ENCODE results near the gene BNIP5. TPM values are rescaled to one million over a fixed set of nuclear protein-coding genes. Genes with fewer than 3 reads are reported as not detected.

BNIP5 gene, protein sequence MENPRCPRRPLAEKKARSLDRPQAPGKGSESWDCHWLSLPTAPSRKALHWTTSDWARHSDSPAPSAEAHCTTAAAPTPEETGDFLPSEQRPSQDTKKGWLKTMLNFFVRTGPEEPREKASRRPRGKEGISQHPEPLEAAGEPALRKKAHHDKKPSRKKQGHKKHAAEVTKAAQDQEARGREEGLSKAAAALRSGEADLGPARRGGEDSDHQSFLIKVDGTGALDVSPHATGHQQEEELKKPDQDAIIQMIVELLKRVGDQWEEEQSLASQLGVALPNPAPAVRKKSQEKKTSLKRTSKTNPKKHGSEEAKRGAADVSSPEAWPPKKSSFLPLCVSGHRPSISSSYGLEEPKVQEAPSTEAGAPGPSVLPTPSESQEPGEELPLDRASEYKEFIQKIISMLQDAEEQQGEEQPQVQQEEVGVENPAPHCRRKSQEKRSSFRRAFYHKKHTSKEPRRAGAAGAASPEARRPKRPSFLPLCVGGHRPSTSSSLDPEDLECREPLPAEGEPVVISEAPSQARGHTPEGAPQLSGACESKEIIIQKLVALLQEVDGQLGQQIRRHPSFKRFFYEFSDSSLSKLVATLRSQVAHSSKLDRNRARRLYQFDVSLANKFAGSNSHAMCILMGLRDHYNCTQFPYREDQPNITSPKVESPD
- total RNA-seq = not detected
- not detected for polyA plus RNA-seq

GRCh38 chr6:36336779-36337241, at the start of gene BNIP5:
TSS of gene BNIP5 (minus strand) at chr6:36336888. CDS start at chr6:36330690, 6,198 bp downstream.
- H3K36me3 ChIP-seq (ENCODE audit: insufficient read depth, low read length) = no peaks in the 10 kb centered on the region
- H3K4me1 Mint-ChIP-seq = peaks cover 8 to 21% (median 20%) of the 10 kb centered on the region in 3 donors
- H3K27ac ChIP-seq (ENCODE audit: low read depth, low read length) = no peak within 1 kb of the TSS
- peaks cover 23% of the 10 kb centered on the region for H3K27me3 ChIP-seq (ENCODE audit: insufficient read depth, low read length, poor library complexity, severe bottlenecking)
- H3K27me3 Mint-ChIP-seq = peaks cover 30 to 64% of the 10 kb centered on the region in 2 donors
- H3K9me3 Mint-ChIP-seq = peaks cover 0 to 1% (median 0%) of the 10 kb centered on the region in 5 donors
- no peak for DNase-seq
- H3K4me3 ChIP-seq (ENCODE audit: low read length) = no peak within 1 kb of the TSS
- H3K4me3 Mint-ChIP-seq = no peak within 1 kb of the TSS
- no peaks in the 10 kb centered on the region for H3K9me3 ChIP-seq (ENCODE audit: low read length)
- CTCF ChIA-PET = interaction anchor here (1.7 kb wide), 1 partner anchor 24 kb away, joined by 9 read pairs; no protein-coding TSS in a partner anchor
- no peaks in the 10 kb centered on the region for H3K36me3 Mint-ChIP-seq
- H3K4me1 ChIP-seq (ENCODE audit: insufficient read depth, low read length) = peaks cover 12% of the 10 kb centered on the region
- POLR2A ChIA-PET = no interaction called here
- H3K27ac Mint-ChIP-seq = peak within 1 kb of the TSS in 4 of 8 donors; percentile 7 to 67 (median 46)

DNA sequence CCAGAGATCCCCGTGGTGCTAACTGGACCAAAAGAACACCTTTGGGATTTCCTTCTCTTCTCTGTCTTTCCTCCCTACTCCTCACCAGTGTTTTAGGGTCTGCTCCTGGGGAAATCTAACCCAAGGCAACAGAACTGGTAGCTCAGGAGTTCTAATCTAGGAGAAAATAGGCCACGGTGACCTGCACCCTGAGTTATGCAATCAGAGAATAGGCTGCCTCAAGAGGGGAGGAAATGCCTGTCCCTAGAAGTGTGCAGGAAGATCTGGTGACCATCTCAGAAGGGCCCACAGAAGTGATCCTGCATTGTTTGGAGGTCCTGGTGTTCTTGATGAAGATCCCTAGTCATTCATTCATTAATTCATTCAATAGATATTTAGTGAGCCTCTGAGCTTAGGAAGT, 47.4 kb upstream of the BNIP5 start:
- H3K9me3 ChIP-seq (ENCODE audit: low read length) = no peaks in the 10 kb centered on the region
- DNase-seq = no peak
- Mint-ChIP-seq H3K27me3 (peaks cover 5 to 11% of the 10 kb centered on the region in 2 donors), H3K27ac (no peak overlapping the region), H3K4me3 (peak overlapping the region in 1 of 7 donors; percentile 83), H3K36me3 (peaks cover 0 to 5% (median 0%) of the 10 kb centered on the region in 3 donors), H3K9me3 (no peaks in the 10 kb centered on the region), H3K4me1 (peaks cover 21 to 29% (median 23%) of the 10 kb centered on the region in 3 donors)
- no peak overlapping the region for H3K27ac ChIP-seq (ENCODE audit: low read depth, low read length)
- peaks cover 15% of the 10 kb centered on the region for H3K4me1 ChIP-seq (ENCODE audit: insufficient read depth, low read length)
- no peak overlapping the region for H3K4me3 ChIP-seq (ENCODE audit: low read length)
- H3K36me3 ChIP-seq (ENCODE audit: insufficient read depth, low read length) = no peaks in the 10 kb centered on the region
- POLR2A ChIA-PET = no interaction called here
- CTCF ChIA-PET = no interaction called here
- H3K27me3 ChIP-seq (ENCODE audit: insufficient read depth, low read length, poor library complexity, severe bottlenecking) = peaks cover 6% of the 10 kb centered on the region

- H3K4me1 ChIP-seq (ENCODE audit: insufficient read depth, low read length) = peaks cover 15% of the 10 kb centered on the region
- no peak for DNase-seq
- H3K36me3 ChIP-seq (ENCODE audit: insufficient read depth, low read length) = no peaks in the 10 kb centered on the region
- peaks cover 0 to 5% (median 0%) of the 10 kb centered on the region in 3 donors for H3K36me3 Mint-ChIP-seq
- no peak overlapping the region for H3K27ac ChIP-seq (ENCODE audit: low read depth, low read length)
- H3K4me3 Mint-ChIP-seq = no peak overlapping the region
- H3K9me3 ChIP-seq (ENCODE audit: low read length) = no peaks in the 10 kb centered on the region
- POLR2A ChIA-PET = no interaction called here
- CTCF ChIA-PET = no interaction called here
- H3K27me3 Mint-ChIP-seq = peaks cover 5 to 11% of the 10 kb centered on the region in 2 donors
- peak overlapping the region in 1 of 8 donors; percentile 47 for H3K27ac Mint-ChIP-seq
- H3K9me3 Mint-ChIP-seq = no peaks in the 10 kb centered on the region
- no peak overlapping the region for H3K4me3 ChIP-seq (ENCODE audit: low read length)
- H3K4me1 Mint-ChIP-seq = peaks cover 21 to 29% (median 25%) of the 10 kb centered on the region in 3 donors
- H3K27me3 ChIP-seq (ENCODE audit: insufficient read depth, low read length, poor library complexity, severe bottlenecking) = peaks cover 6% of the 10 kb centered on the region
Measured at GRCh38 chr6:36383606-36384005, 46.9 kb upstream of the BNIP5 start.

DNA sequence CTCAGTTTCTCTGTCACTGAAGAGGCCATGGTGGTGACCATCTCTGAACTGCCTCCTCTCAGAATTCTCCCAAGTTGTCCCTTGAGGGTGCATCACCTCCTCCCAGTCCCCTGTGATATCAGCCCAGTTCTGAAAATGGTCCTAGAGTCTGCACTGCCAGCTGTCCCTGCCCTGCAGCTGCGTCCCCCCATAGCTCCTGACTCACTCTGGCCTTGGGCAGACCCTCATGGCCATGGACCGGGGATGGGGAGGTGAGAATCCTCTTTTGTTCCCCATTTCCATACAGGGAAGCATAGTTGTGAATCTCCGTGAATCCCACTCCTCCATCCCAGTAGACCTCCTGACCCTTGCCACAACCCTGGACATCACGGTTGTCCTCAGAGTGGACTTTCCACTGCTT, 46.3 kb upstream of the BNIP5 start:
- Histone ChIP-seq H3K4me3 (ENCODE audit: low read length) (no peak overlapping the region), H3K27me3 (ENCODE audit: insufficient read depth, low read length, poor library complexity, severe bottlenecking) (peaks cover 6% of the 10 kb centered on the region), H3K4me1 (ENCODE audit: insufficient read depth, low read length) (peaks cover 11% of the 10 kb centered on the region), H3K36me3 (ENCODE audit: insufficient read depth, low read length) (no peaks in the 10 kb centered on the region), H3K9me3 (ENCODE audit: low read length) (no peaks in the 10 kb centered on the region), H3K27ac (ENCODE audit: low read depth, low read length) (no peak overlapping the region)
- H3K36me3 Mint-ChIP-seq = peaks cover 0 to 5% (median 0%) of the 10 kb centered on the region in 3 donors
- peaks cover 17 to 31% (median 25%) of the 10 kb centered on the region in 3 donors for H3K4me1 Mint-ChIP-seq
- POLR2A ChIA-PET = no interaction called here
- DNase-seq = no peak
- H3K4me3 Mint-ChIP-seq = no peak overlapping the region
- peak overlapping the region in 2 of 8 donors; percentile 11 to 47 for H3K27ac Mint-ChIP-seq
- CTCF ChIA-PET = no interaction called here
- H3K27me3 Mint-ChIP-seq = peaks cover 0 to 9% of the 10 kb centered on the region in 2 donors
- H3K9me3 Mint-ChIP-seq = no peaks in the 10 kb centered on the region

GRCh38 chr6:36381502-36382389, 45.1 kb upstream of the BNIP5 start:
- H3K27ac ChIP-seq (ENCODE audit: low read depth, low read length) = no peak overlapping the region
- H3K36me3 ChIP-seq (ENCODE audit: insufficient read depth, low read length) = no peaks in the 10 kb centered on the region
- H3K27ac Mint-ChIP-seq = peak overlapping the region in 2 of 8 donors; percentile 14 to 17

DNA sequence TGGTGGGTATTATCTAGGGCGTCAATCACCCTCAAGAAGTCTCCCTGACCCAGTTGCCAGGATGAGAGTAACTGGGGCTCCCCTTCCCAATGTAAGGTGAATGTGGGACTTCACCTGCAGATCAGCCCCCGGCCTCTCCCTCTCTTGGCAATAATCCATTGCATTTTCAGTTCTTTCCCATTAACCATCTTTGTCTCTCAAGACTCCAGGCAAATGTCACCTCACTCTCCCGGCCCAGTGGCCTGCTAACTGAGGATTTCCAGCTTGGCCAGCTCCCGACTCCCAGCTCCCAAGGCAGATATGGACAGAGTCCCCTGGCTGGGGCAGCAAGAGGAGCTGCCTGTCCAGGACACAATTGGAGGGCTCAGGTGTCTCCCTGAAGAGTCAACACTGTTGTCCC, 43.5 kb upstream of the BNIP5 start:
- H3K27ac Mint-ChIP-seq = peak overlapping the region in 1 of 8 donors; percentile 45
- Histone ChIP-seq H3K36me3 (ENCODE audit: insufficient read depth, low read length) (no peaks in the 10 kb centered on the region), H3K27me3 (ENCODE audit: insufficient read depth, low read length, poor library complexity, severe bottlenecking) (no peaks in the 10 kb centered on the region), H3K27ac (ENCODE audit: low read depth, low read length) (no peak overlapping the region), H3K9me3 (ENCODE audit: low read length) (no peaks in the 10 kb centered on the region), H3K4me3 (ENCODE audit: low read length) (no peak overlapping the region), H3K4me1 (ENCODE audit: insufficient read depth, low read length) (no peaks in the 10 kb centered on the region)
- ChIA-PET POLR2A (no interaction called here), CTCF (no interaction called here)
- H3K36me3 Mint-ChIP-seq = peaks cover 0 to 2% (median 0%) of the 10 kb centered on the region in 3 donors
- peaks cover 1 to 14% (median 6%) of the 10 kb centered on the region in 3 donors for H3K4me1 Mint-ChIP-seq
- H3K27me3 Mint-ChIP-seq = no peaks in the 10 kb centered on the region
- no peak overlapping the region for H3K4me3 Mint-ChIP-seq
- no peaks in the 10 kb centered on the region for H3K9me3 Mint-ChIP-seq
- DNase-seq = no peak

More at GRCh38 chr6:36381502-36382389, 45.1 kb upstream of the BNIP5 start:
- H3K36me3 Mint-ChIP-seq = no peaks in the 10 kb centered on the region
- no peak for DNase-seq
- no peaks in the 10 kb centered on the region for H3K27me3 ChIP-seq (ENCODE audit: insufficient read depth, low read length, poor library complexity, severe bottlenecking)
- H3K4me3 Mint-ChIP-seq = no peak overlapping the region
- H3K4me1 Mint-ChIP-seq = peaks cover 10 to 27% (median 18%) of the 10 kb centered on the region in 3 donors
- peaks cover 7% of the 10 kb centered on the region for H3K4me1 ChIP-seq (ENCODE audit: insufficient read depth, low read length)
- H3K9me3 ChIP-seq (ENCODE audit: low read length) = no peaks in the 10 kb centered on the region
- no peak overlapping the region for H3K4me3 ChIP-seq (ENCODE audit: low read length)
- no peaks in the 10 kb centered on the region for H3K9me3 Mint-ChIP-seq
- ChIA-PET CTCF (interaction anchor here (1.0 kb wide), 1 partner anchor 22 kb away, joined by 3 read pairs; no protein-coding TSS in a partner anchor), POLR2A (no interaction called here)
- H3K27me3 Mint-ChIP-seq = peaks cover 0 to 2% of the 10 kb centered on the region in 2 donors

GRCh38 chr6:36378936-36379335, 42.2 kb upstream of the BNIP5 start:
- H3K36me3 ChIP-seq (ENCODE audit: insufficient read depth, low read length) = no peaks in the 10 kb centered on the region
- no peaks in the 10 kb centered on the region for H3K27me3 Mint-ChIP-seq
- H3K4me3 ChIP-seq (ENCODE audit: low read length) = no peak overlapping the region
- no peak overlapping the region for H3K27ac ChIP-seq (ENCODE audit: low read depth, low read length)
- H3K4me1 ChIP-seq (ENCODE audit: insufficient read depth, low read length) = no peaks in the 10 kb centered on the region
- H3K9me3 ChIP-seq (ENCODE audit: low read length) = no peaks in the 10 kb centered on the region
- no peaks in the 10 kb centered on the region for H3K27me3 ChIP-seq (ENCODE audit: insufficient read depth, low read length, poor library complexity, severe bottlenecking)
- H3K27ac Mint-ChIP-seq = no peak overlapping the region
- H3K4me3 Mint-ChIP-seq = no peak overlapping the region
- H3K9me3 Mint-ChIP-seq = no peaks in the 10 kb centered on the region
- ChIA-PET POLR2A (no interaction called here), CTCF (no interaction called here)
- peaks cover 0 to 2% (median 0%) of the 10 kb centered on the region in 3 donors for H3K36me3 Mint-ChIP-seq
- DNase-seq = no peak
- peaks cover 1 to 14% (median 6%) of the 10 kb centered on the region in 3 donors for H3K4me1 Mint-ChIP-seq

Data from CD8-positive, alpha-beta memory T cell (primary cell).